ENCODE data around the gene KIF20B. TPM values are rescaled to one million over a fixed set of nuclear protein-coding genes. Genes with fewer than 3 reads are reported as not detected.
"Not testable (repeated sequence)": the region's sequence is repeated elsewhere in the genome, so short reads cannot be mapped to it uniquely, and the experiment has no call there.

KIF20B gene
- total and polyA plus RNA-seq, 9 donors = 2.4 to 9.3 (median 3.9) TPM

DNA sequence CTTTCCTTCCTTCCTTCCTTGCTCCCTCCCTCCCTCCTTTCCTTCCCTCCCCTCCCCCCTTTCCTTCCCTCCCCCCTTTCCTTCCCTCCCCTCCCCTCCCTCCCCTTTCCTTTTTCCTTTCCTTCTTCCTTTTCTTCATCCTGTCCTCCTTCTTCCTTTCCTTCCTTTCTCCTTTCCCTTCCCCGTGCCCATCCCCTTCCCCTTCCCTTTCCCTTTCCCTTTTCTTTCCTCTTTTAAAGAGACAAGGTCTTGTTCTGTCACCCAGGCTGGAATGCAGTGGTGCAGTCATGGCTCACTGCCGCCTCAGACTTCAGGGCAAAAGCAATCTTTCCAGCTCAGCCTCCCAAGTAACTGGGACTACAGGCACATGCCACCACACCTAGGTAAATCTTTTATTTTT is 54.0 kb downstream of the KIF20B start:
- H3K9me3 ChIP-seq = no peaks in the 10 kb centered on the region
- intact Hi-C loops (cut with DNase I) = no loop called here
- H3K36me3 ChIP-seq = no peaks in the 10 kb centered on the region
- H3K27ac ChIP-seq = no peak overlapping the region
- no peak for DNase-seq
- WGBS, 3 donors = 78 to 89% (median 87%) methylated on average over 2 of the region's 2 CpGs
- no peaks in the 10 kb centered on the region for H3K27me3 ChIP-seq
- H3K4me3 ChIP-seq = no peak overlapping the region
- TF ChIP-seq POLR2A (IDR thresholded peaks at IDR 0.05) = no peak
- no peak for TF ChIP-seq EP300 (IDR thresholded peaks at IDR 0.05)
- H3K4me1 ChIP-seq (ENCODE audit: insufficient read depth) = no peaks in the 10 kb centered on the region

DNA sequence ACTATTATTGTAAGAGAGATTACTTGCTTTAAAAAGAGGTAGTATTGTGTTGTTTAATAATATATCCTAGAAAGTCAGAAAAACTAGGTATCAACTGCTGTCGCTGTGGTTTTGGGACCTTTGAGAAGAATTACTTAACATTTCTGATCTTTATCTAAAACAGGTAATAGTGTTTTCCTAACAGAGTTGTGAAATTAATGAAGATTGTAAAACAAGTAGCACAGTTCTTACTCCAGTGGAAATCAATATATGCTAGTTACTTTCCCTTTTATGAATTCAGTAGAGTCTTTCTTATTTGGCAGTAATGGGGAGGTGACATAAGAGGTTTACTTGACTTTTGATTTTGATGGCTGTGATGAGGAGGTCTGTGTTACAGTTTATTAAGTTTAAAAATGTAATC is 58.1 kb downstream of the KIF20B start:
- DNase-seq = no peak
- no peak overlapping the region for H3K4me3 ChIP-seq
- H3K36me3 ChIP-seq = no peaks in the 10 kb centered on the region
- intact Hi-C loops (cut with DNase I) = loop anchor here in 1 of 4 donors (1.0 kb wide), 1 partner anchor 22 kb away; no protein-coding TSS in a partner anchor
- no peak overlapping the region for H3K27ac ChIP-seq
- H3K4me1 ChIP-seq (ENCODE audit: insufficient read depth) = no peaks in the 10 kb centered on the region
- 95 to 98% (median 98%) methylated on average over 1 of the region's 1 CpG for WGBS, 3 donors
- no peaks in the 10 kb centered on the region for H3K27me3 ChIP-seq
- TF ChIP-seq, protein P1, sequence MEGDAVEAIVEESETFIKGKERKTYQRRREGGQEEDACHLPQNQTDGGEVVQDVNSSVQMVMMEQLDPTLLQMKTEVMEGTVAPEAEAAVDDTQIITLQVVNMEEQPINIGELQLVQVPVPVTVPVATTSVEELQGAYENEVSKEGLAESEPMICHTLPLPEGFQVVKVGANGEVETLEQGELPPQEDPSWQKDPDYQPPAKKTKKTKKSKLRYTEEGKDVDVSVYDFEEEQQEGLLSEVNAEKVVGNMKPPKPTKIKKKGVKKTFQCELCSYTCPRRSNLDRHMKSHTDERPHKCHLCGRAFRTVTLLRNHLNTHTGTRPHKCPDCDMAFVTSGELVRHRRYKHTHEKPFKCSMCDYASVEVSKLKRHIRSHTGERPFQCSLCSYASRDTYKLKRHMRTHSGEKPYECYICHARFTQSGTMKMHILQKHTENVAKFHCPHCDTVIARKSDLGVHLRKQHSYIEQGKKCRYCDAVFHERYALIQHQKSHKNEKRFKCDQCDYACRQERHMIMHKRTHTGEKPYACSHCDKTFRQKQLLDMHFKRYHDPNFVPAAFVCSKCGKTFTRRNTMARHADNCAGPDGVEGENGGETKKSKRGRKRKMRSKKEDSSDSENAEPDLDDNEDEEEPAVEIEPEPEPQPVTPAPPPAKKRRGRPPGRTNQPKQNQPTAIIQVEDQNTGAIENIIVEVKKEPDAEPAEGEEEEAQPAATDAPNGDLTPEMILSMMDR (IDR thresholded peaks at IDR 0.05) = no peak
- TF ChIP-seq POLR2A (IDR thresholded peaks at IDR 0.05) = no peak
- TF ChIP-seq EP300 (IDR thresholded peaks at IDR 0.05) = no peak
- H3K9me3 ChIP-seq = no peaks in the 10 kb centered on the region

DNA sequence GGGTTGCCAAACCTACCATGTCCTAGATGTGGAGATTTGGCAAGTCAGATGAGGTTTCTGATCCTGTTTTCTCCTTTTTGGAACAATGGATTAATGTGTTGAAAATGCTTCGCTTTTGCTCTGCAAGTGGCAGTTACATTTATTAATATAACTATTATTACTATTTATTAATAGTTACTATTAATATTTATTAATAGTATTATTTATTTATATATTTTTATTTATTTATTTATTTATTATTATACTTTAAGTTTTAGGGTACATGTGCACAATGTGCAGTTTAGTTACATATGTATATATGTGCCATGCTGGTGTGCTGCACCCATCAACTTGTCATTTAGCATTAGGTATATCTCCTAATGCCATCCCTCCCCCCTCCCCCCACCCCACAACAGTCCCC is 62.3 kb downstream of the KIF20B start:
- H3K9me3 ChIP-seq; intact Hi-C loops (cut with DNase I); H3K27me3 ChIP-seq; H3K4me1 ChIP-seq (ENCODE audit: insufficient read depth); H3K4me3 ChIP-seq; H3K36me3 ChIP-seq; H3K27ac ChIP-seq; DNase-seq: not testable (repeated sequence)
- 98 to 100% (median 100%) methylated on average over 1 of the region's 1 CpG for WGBS, 3 donors

DNA sequence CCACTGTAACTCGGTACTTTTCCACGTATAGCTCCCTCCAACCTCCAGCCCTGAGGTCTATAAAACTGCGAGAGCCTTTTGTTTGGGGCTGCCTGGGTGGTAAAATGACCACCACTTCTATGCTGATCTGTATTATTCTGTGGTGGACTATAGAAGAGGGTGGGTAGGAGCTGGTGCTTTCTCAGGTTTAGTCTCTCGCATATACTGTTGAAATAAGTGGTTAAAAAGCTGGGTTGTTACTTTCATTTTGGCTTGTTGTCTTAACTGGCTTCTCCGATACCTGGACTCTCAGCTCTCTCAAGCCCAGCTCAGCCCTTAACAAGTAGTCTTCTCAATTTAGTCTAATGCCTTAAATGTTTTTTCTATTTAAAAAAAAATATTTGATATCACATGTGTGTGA is 70.3 kb downstream of the KIF20B start:
- no peaks in the 10 kb centered on the region for H3K36me3 ChIP-seq
- no peak overlapping the region for H3K27ac ChIP-seq
- no peak for TF ChIP-seq EP300 (IDR thresholded peaks at IDR 0.05)
- TF ChIP-seq POLR2A (IDR thresholded peaks at IDR 0.05) = no peak
- TF ChIP-seq, protein P1 (IDR thresholded peaks at IDR 0.05) = no peak
- no peak for DNase-seq
- WGBS, 3 donors = 83 to 94% (median 86%) methylated on average over 5 of the region's 5 CpGs
- intact Hi-C loops (cut with DNase I) = no loop called here
- H3K4me1 ChIP-seq (ENCODE audit: insufficient read depth) = no peaks in the 10 kb centered on the region
- H3K4me3 ChIP-seq = no peak overlapping the region
- H3K27me3 ChIP-seq = no peaks in the 10 kb centered on the region
- no peaks in the 10 kb centered on the region for H3K9me3 ChIP-seq

DNA sequence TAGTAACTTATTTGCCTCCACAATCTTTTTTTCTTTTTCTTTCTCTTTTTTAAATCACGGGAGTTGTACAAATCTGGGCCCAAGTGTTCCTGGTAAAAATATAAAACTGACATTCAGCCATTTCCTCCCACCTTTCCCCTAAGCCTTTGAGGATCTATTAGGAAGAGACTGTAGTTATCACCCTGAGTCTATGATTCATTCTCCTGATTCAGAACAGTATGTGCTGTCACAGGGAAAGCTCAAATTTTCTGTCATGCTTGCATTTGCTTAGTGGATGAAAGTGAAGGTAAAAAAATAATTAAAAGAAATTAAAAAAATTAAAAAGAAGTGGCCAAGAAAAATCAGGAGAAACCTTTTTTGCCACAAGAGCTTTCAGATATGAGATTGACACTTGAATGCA is 71.7 kb downstream of the KIF20B start:
- 36 to 69% (median 46%) methylated on average over 1 of the region's 1 CpG for WGBS, 3 donors
- no peaks in the 10 kb centered on the region for H3K36me3 ChIP-seq
- intact Hi-C loops (cut with DNase I) = no loop called here
- no peaks in the 10 kb centered on the region for H3K9me3 ChIP-seq
- no peaks in the 10 kb centered on the region for H3K27me3 ChIP-seq
- DNase-seq = no peak
- H3K27ac ChIP-seq = no peak overlapping the region
- H3K4me1 ChIP-seq (ENCODE audit: insufficient read depth) = no peaks in the 10 kb centered on the region
- no peak overlapping the region for H3K4me3 ChIP-seq
- TF ChIP-seq, protein P1 (IDR thresholded peaks at IDR 0.05) = no peak
- TF ChIP-seq POLR2A (IDR thresholded peaks at IDR 0.05) (no peak), EP300 (IDR thresholded peaks at IDR 0.05) (no peak)

DNA sequence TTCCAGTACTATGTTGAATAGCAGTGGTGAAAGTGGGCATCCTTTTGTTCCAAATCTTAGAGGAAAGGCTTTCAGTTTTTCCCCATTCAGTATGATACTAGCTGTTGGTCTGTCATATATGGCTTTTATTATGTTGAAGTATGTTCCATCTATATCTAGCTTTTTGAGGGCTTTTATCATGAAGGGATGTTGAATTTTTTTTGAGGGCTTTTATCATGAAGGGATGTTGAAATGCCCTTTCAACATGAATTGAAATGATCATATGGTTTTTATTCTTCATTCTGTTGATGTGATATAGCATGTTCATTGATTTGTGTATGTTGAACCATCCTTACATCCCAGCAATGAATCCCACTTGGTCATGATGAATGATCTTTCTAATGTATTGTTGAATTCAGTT is 75.3 kb downstream of the KIF20B start:
- TF ChIP-seq, protein P1 (IDR thresholded peaks at IDR 0.05) = no peak
- no peak for TF ChIP-seq POLR2A (IDR thresholded peaks at IDR 0.05)
- TF ChIP-seq EP300 (IDR thresholded peaks at IDR 0.05) = no peak
- Histone ChIP-seq H3K27ac (no peak overlapping the region), H3K4me1 (ENCODE audit: insufficient read depth) (no peaks in the 10 kb centered on the region), H3K4me3 (no peak overlapping the region), H3K36me3 (no peaks in the 10 kb centered on the region), H3K9me3 (no peaks in the 10 kb centered on the region), H3K27me3 (no peaks in the 10 kb centered on the region)
- DNase-seq = no peak
- intact Hi-C loops (cut with DNase I) = no loop called here
